HEK293 (cell line): Measurements from ENCODE around the gene IER2.

Experiments used
- EGR2 ChIP-seq: fragments of 450-650 bp; formaldehyde crosslinking; IDR thresholded peaks from 2 replicates; pipeline ENCODE4 v1.5.1; 2016; ENCODE audit warnings: low read depth, missing biosample characterization, missing genetic modification characterization
- GFI1B ChIP-seq: fragments of 450-650 bp; formaldehyde crosslinking; IDR thresholded peaks from 2 replicates; pipeline ENCODE4 v1.5.1; 2016; ENCODE audit warnings: missing biosample characterization, missing genetic modification characterization
- GLI4 ChIP-seq: fragments of 450-650 bp; formaldehyde crosslinking; IDR thresholded peaks from 2 replicates; pipeline ENCODE4 v1.5.1; 2016; ENCODE audit warnings: missing biosample characterization, missing genetic modification characterization
- MEIS1 ChIP-seq: sonication (generic); formaldehyde crosslinking; IDR thresholded peaks from 2 replicates; pipeline ENCODE4 v1.8.1; 2022; ENCODE audit warnings: missing genetic modification reagents, mild to moderate bottlenecking, borderline replicate concordance
- MZF1 ChIP-seq: fragments of 450-650 bp; formaldehyde crosslinking; IDR thresholded peaks from 2 replicates; pipeline ENCODE4 v1.5.1; 2017; ENCODE audit warnings: missing biosample characterization, missing genetic modification characterization, borderline replicate concordance
- SP3 ChIP-seq: fragments of 450-650 bp; formaldehyde crosslinking; IDR thresholded peaks from 2 replicates; pipeline ENCODE4 v1.5.1; 2016; ENCODE audit warnings: missing biosample characterization, missing genetic modification characterization
- WT1 ChIP-seq: fragments of 450-650 bp; formaldehyde crosslinking; IDR thresholded peaks from 2 replicates; pipeline ENCODE4 v1.5.1; 2016; ENCODE audit warnings: missing biosample characterization, missing genetic modification characterization
- ZBTB17 ChIP-seq: fragments of 450-650 bp; formaldehyde crosslinking; IDR thresholded peaks from 2 replicates; pipeline ENCODE4 v1.5.1; 2016; ENCODE audit warnings: missing biosample characterization, missing genetic modification characterization
- ZBTB20 ChIP-seq: fragments of 450-650 bp; formaldehyde crosslinking; IDR thresholded peaks from 2 replicates; pipeline ENCODE4 v1.5.1; 2016; ENCODE audit warnings: missing biosample characterization, missing genetic modification characterization
- ZFHX2 ChIP-seq: fragments of 450-650 bp; formaldehyde crosslinking; conservative IDR thresholded peaks from 2 replicates; pipeline ENCODE4 v1.5.1; 2016; ENCODE audit warnings: missing biosample characterization, missing genetic modification characterization
- ZFP69B ChIP-seq: fragments of 450-650 bp; formaldehyde crosslinking; IDR thresholded peaks from 2 replicates; pipeline ENCODE4 v1.5.1; 2016; ENCODE audit warnings: missing biosample characterization, missing genetic modification characterization
- ZNF10 ChIP-seq: fragments of 450-650 bp; formaldehyde crosslinking; IDR thresholded peaks from 2 replicates; pipeline ENCODE4 v1.5.1; 2017; ENCODE audit warnings: missing biosample characterization, missing genetic modification characterization
- ZNF184 ChIP-seq: fragments of 450-650 bp; IDR thresholded peaks from 2 replicates; pipeline ENCODE4 v1.5.1; 2018; ENCODE audit warnings: missing biosample characterization, mild to moderate bottlenecking, missing genetic modification characterization
- ZNF248 ChIP-seq: fragments of 450-650 bp; formaldehyde crosslinking; IDR thresholded peaks from 2 replicates; pipeline ENCODE4 v1.5.1; 2017; ENCODE audit warnings: missing biosample characterization, missing genetic modification characterization
- ZNF302 ChIP-seq: fragments of 450-650 bp; formaldehyde crosslinking; IDR thresholded peaks from 2 replicates; pipeline ENCODE4 v1.5.1; 2016; ENCODE audit warnings: missing biosample characterization, missing genetic modification characterization, low read depth
- ZNF341 ChIP-seq: fragments of 450-650 bp; formaldehyde crosslinking; IDR thresholded peaks from 2 replicates; pipeline ENCODE4; 2016; ENCODE audit warnings: low read depth, missing biosample characterization, missing genetic modification characterization
- ZNF354C ChIP-seq: fragments of 450-650 bp; formaldehyde crosslinking; IDR thresholded peaks from 2 replicates; pipeline ENCODE4 v1.5.1; 2016; ENCODE audit warnings: missing biosample characterization, missing genetic modification characterization, low read depth, borderline replicate concordance
- ZNF560 ChIP-seq: fragments of 450-650 bp; formaldehyde crosslinking; IDR thresholded peaks from 2 replicates; pipeline ENCODE4 v1.5.1; 2017; ENCODE audit warnings: missing biosample characterization, missing genetic modification characterization, borderline replicate concordance
- ZNF585B ChIP-seq: fragments of 450-650 bp; formaldehyde crosslinking; IDR thresholded peaks from 2 replicates; pipeline ENCODE4 v1.5.1; 2016; ENCODE audit warnings: missing biosample characterization, missing genetic modification characterization
- ZNF654 ChIP-seq: fragments of 450-650 bp; formaldehyde crosslinking; IDR thresholded peaks from 2 replicates; pipeline ENCODE4 v1.5.1; 2016; ENCODE audit warnings: low read depth, missing biosample characterization, missing genetic modification characterization
- ZNF658 ChIP-seq: fragments of 450-650 bp; formaldehyde crosslinking; IDR thresholded peaks from 2 replicates; pipeline ENCODE4; 2016; ENCODE audit warnings: missing biosample characterization, missing genetic modification characterization
- ZNF76 ChIP-seq: fragments of 450-650 bp; formaldehyde crosslinking; IDR thresholded peaks from 2 replicates; pipeline ENCODE4; 2016; ENCODE audit warnings: low read depth, missing biosample characterization, missing genetic modification characterization, borderline replicate concordance
- ZNF768 ChIP-seq: fragments of 450-650 bp; formaldehyde crosslinking; IDR thresholded peaks from 2 replicates; pipeline ENCODE4 v1.5.1; 2018; ENCODE audit warnings: missing biosample characterization, mild to moderate bottlenecking, missing genetic modification characterization
- ZNF792 ChIP-seq: fragments of 450-650 bp; formaldehyde crosslinking; IDR thresholded peaks from 2 replicates; pipeline ENCODE4 v1.5.1; 2016; ENCODE audit warnings: missing biosample characterization, missing genetic modification characterization
- ZNF843 ChIP-seq: fragments of 450-650 bp; formaldehyde crosslinking; IDR thresholded peaks from 2 replicates; pipeline ENCODE4 v1.5.1; 2016; ENCODE audit warnings: missing biosample characterization, missing genetic modification characterization
- TF ChIP-seq, protein P1 (sequence below): fragments of 450-650 bp; formaldehyde crosslinking; IDR thresholded peaks from 2 replicates; pipeline ENCODE4 v1.5.1; 2016; ENCODE audit warnings: missing biosample characterization, missing genetic modification characterization
- TF ChIP-seq, protein P2 (sequence below): fragments of 450-650 bp; formaldehyde crosslinking; conservative IDR thresholded peaks from 2 replicates; pipeline ENCODE4 v1.5.1; 2016; ENCODE audit warnings: low read depth, missing biosample characterization, missing genetic modification characterization
- TF ChIP-seq, protein P3 (sequence below): fragments of 450-650 bp; formaldehyde crosslinking; IDR thresholded peaks from 2 replicates; pipeline ENCODE4 v1.5.1; 2016; ENCODE audit warnings: missing biosample characterization, missing genetic modification characterization
- TF ChIP-seq, protein P4 (sequence below): fragments of 450-650 bp; formaldehyde crosslinking; IDR thresholded peaks from 2 replicates; pipeline ENCODE4 v1.5.1; 2016; ENCODE audit warnings: missing biosample characterization, missing genetic modification characterization
- TF ChIP-seq, protein P5 (sequence below): fragments of 450-650 bp; formaldehyde crosslinking; IDR thresholded peaks from 2 replicates; pipeline ENCODE4 v1.5.1; 2016; ENCODE audit warnings: missing biosample characterization, missing genetic modification characterization

Gene IER2

DNA sequence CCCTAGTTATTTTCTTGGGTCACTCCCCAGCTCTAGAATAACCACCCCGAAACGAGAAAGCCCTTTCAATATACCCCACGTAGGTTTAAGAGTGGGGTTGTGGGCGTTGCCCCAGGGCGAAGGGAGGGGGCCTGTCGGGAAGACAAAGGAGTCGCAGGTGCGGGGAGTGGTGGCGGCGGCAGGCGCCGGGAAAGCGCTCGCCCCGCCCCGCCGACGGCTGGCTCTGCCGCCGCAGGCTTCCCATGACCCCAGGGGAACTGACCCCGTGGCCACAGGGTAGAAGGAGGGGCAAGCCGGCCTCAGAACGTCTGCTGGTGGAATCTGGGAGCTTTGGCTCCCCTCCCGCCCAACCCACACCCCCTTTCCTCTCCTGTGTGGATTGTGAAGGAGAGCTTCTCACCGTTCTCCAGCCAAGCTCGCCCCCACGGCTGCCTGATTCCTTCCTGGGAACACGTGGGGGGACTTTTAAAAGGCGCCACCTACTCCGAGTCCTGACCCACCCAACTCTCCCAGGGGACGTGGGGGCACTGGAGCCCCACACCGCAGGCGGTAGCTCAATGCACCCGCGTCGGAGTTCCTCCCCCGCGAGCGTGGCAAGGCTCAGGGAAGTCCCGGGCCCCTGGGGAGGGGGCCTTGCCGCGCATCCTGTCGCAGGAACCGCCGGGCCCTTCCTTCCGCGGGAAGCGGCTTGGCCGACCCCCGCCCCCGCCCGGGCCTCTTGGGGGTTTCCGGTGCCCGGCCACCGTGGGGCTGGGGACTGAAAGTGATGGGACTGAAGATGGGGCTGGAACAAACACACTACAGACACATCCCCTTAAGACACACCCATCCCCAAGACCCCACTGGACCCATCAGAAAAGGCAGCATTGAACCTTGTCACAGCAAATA lies 5.5 kb downstream of the IER2 start (continued):
- TF ChIP-seq ZNF654 (no peak), ZNF76 (tag by site-specific recombination) (peak; percentile 45; the same call in 1 of the 2 replicates), ZNF560 (tag by site-specific recombination) (no peak), ZNF792 (tag by site-specific recombination) (no peak), ZFHX2 (tag by site-specific recombination) (peak; percentile 97), ZNF768 (no peak), ZNF341 (peak; percentile 40; the same call in 1 of the 2 replicates), ZFP69B (tag by site-specific recombination) (no peak), GLI4 (tag by site-specific recombination) (no peak), ZNF184 (tag by site-specific recombination) (no peak), ZNF302 (tag by site-specific recombination) (no peak), ZNF843 (tag by site-specific recombination) (no peak), EGR2 (tag by site-specific recombination) (peak; percentile 96), ZNF248 (no peak), ZBTB20 (tag by site-specific recombination) (peak; percentile 44; the same call in 1 of the 2 replicates), MEIS1 (no peak), ZNF585B (no peak), ZNF10 (no peak), ZNF354C (tag by site-specific recombination) (no peak), MZF1 (0 out of 2 replicates have a peak, but pooled peaks have one; percentile 6), GFI1B (tag by site-specific recombination) (no peak), WT1 (no peak), ZNF658 (tag by site-specific recombination) (no peak), ZBTB17 (tag by site-specific recombination) (no peak), SP3 (tag by site-specific recombination) (no peak)
- TF ChIP-seq, protein P1, sequence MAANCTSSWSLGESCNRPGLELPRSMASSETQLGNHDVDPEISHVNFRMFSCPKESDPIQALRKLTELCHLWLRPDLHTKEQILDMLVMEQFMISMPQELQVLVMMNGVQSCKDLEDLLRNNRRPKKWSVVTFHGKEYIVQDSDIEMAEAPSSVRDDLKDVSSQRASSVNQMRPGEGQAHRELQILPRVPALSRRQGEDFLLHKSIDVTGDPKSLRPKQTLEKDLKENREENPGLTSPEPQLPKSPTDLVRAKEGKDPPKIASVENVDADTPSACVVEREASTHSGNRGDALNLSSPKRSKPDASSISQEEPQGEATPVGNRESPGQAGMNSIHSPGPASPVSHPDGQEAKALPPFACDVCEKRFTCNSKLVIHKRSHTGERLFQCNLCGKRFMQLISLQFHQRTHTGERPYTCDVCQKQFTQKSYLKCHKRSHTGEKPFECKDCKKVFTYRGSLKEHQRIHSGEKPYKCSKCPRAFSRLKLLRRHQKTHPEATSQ (tag by site-specific recombination), result no peak
- TF ChIP-seq, protein P2, sequence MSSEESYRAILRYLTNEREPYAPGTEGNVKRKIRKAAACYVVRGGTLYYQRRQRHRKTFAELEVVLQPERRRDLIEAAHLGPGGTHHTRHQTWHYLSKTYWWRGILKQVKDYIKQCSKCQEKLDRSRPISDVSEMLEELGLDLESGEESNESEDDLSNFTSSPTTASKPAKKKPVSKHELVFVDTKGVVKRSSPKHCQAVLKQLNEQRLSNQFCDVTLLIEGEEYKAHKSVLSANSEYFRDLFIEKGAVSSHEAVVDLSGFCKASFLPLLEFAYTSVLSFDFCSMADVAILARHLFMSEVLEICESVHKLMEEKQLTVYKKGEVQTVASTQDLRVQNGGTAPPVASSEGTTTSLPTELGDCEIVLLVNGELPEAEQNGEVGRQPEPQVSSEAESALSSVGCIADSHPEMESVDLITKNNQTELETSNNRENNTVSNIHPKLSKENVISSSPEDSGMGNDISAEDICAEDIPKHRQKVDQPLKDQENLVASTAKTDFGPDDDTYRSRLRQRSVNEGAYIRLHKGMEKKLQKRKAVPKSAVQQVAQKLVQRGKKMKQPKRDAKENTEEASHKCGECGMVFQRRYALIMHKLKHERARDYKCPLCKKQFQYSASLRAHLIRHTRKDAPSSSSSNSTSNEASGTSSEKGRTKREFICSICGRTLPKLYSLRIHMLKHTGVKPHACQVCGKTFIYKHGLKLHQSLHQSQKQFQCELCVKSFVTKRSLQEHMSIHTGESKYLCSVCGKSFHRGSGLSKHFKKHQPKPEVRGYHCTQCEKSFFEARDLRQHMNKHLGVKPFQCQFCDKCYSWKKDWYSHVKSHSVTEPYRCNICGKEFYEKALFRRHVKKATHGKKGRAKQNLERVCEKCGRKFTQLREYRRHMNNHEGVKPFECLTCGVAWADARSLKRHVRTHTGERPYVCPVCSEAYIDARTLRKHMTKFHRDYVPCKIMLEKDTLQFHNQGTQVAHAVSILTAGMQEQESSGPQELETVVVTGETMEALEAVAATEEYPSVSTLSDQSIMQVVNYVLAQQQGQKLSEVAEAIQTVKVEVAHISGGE, result no peak
- TF ChIP-seq, protein P3, sequence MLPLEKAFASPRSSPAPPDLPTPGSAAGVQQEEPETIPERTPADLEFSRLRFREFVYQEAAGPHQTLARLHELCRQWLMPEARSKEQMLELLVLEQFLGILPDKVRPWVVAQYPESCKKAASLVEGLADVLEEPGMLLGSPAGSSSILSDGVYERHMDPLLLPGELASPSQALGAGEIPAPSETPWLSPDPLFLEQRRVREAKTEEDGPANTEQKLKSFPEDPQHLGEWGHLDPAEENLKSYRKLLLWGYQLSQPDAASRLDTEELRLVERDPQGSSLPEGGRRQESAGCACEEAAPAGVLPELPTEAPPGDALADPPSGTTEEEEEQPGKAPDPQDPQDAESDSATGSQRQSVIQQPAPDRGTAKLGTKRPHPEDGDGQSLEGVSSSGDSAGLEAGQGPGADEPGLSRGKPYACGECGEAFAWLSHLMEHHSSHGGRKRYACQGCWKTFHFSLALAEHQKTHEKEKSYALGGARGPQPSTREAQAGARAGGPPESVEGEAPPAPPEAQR (tag by site-specific recombination), result no peak
- TF ChIP-seq, protein P4, sequence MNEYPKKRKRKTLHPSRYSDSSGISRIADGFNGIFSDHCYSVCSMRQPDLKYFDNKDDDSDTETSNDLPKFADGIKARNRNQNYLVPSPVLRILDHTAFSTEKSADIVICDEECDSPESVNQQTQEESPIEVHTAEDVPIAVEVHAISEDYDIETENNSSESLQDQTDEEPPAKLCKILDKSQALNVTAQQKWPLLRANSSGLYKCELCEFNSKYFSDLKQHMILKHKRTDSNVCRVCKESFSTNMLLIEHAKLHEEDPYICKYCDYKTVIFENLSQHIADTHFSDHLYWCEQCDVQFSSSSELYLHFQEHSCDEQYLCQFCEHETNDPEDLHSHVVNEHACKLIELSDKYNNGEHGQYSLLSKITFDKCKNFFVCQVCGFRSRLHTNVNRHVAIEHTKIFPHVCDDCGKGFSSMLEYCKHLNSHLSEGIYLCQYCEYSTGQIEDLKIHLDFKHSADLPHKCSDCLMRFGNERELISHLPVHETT (tag by site-specific recombination), result no peak
- TF ChIP-seq, protein P5, sequence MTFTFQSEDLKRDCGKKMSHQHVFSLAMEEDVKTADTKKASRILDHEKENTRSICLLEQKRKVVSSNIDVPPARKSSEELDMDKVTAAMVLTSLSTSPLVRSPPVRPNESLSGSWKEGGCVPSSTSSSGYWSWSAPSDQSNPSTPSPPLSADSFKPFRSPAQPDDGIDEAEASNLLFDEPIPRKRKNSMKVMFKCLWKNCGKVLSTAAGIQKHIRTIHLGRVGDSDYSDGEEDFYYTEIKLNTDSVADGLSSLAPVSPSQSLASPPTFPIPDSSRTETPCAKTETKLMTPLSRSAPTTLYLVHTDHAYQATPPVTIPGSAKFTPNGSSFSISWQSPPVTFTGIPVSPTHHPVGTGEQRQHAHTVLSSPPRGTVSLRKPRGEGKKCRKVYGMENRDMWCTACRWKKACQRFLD (tag by site-specific recombination), result no peak
